Motor neuron (in vitro differentiated cells): ENCODE measurements around the gene PRRT1. TPM values are rescaled to one million over a fixed set of nuclear protein-coding genes. Genes with fewer than 3 reads are reported as not detected.

Experiments
- ATAC-seq, 8 experiments: fragments of 200-7000 bp; cut with Tn5 transposase; replicated peaks in 6 of 8; 2 replicates each; pipeline ENCODE4 v1.8.0; 2021; ENCODE audit warnings: mild to moderate bottlenecking in 8 of 8, moderate library complexity in 8 of 8
- H3K27ac ChIP-seq, 2 donors: fragments of 250-450 bp; sonication (Bioruptor Pico); 2 replicates each; pipeline ENCODE4 v1.9.0; 2021; ENCODE audit warnings: antibody characterized with exemption in 2 of 2, mild to moderate bottlenecking in 2 of 2, moderate library complexity in 1 of 2
- H3K4me1 ChIP-seq, 2 donors: fragments of 250-450 bp; sonication (Bioruptor Pico); replicated peaks in 1 of 2; 2 replicates each; pipeline ENCODE4 v1.6.1; 2021; ENCODE audit warnings: antibody characterized with exemption in 2 of 2, mild to moderate bottlenecking in 2 of 2, moderate library complexity in 1 of 2
- H3K4me3 ChIP-seq, 5 donors: fragments of 250-450 bp; sonication (Bioruptor Pico); 2 replicates each; pipeline ENCODE4 v1.9.0; 2021; ENCODE audit warnings: antibody characterized with exemption in 5 of 5, mild to moderate bottlenecking in 5 of 5, moderate library complexity in 4 of 5
- WGBS, 10 experiments: fragments of 450-650 bp; shearing (Covaris generic); methylation state at CpG; one replicate each; pipeline ENCODE4 v1.0.0; 2022; 5-methylcytosine and 5-hydroxymethylcytosine counted together
- in situ Hi-C, 9 experiments: fragments of 400-800 bp; cut with MboI; loops; one replicate each; pipeline ENCODE4 v1.15.0; 2021; ENCODE audit warnings: low sequenced_read_pairs in 9 of 9, low pct_unique_long_range_greater_than_20kb in 2 of 9; ENCODE audit not compliant: unreplicated experiment in 9 of 9
- total RNA-seq, 8 experiments: library from RNA; unstranded; fragments of 300-600 nt; gene quantifications; 2 replicates each; pipeline versions ENCODE4 v1.2.3 to v1.2.4, GENCODE V29; 2022

PRRT1 gene
- total RNA-seq, 8 experiments from 2014 or later, result 0.50 to 2.9 (median 1.1) TPM

- WGBS, 10 experiments, result 0 to 2% (median 0%) methylated on average over 1 to 20 of the region's 33 CpGs; no CpG with 5 or more reads in 3 of the 10 experiments
- peak; percentile 75 to 87 (median 83) for ATAC-seq
- H3K27ac ChIP-seq, result peak within 1 kb of the TSS; percentile 90 to 94
- H3K4me1 ChIP-seq, result peaks cover 11 to 12% of the 10 kb centered on the region in 2 donors
- in situ Hi-C loops, result loop anchor here in 1 of 9 experiments (25.0 kb wide), 1 partner anchor 641 kb away; the partner anchor contains the start of genes ATP6V1G2, DDX39B, MCCD1 and NFKBIL1
- peak within 1 kb of the TSS; percentile 85 to 99 (median 97) for H3K4me3 ChIP-seq
Observed at GRCh38 chr6:32177788-32178546, 26.2 kb upstream of the PRRT1 start, which contains the start of gene RNF5. Gene RNF5, plus strand, starts transcription at chr6:32178405. Its CDS starts 107 bp downstream, at chr6:32178512.

GRCh38 chr6:32177183-32177787, 25.5 kb upstream of the PRRT1 start:
- Histone ChIP-seq H3K27ac (peak overlapping the region; percentile 90 to 94), H3K4me1 (peaks cover 11 to 12% of the 10 kb centered on the region in 2 donors), H3K4me3 (peak overlapping the region; percentile 85 to 99 (median 97))
- WGBS, 10 experiments, result 0 to 15% (median 0%) methylated on average over 2 to 20 of the region's 20 CpGs; no CpG with 5 or more reads in 2 of the 10 experiments
- peak; percentile 2 to 16 (median 8) for ATAC-seq
- in situ Hi-C loops, result loop anchor here in 1 of 9 experiments (25.0 kb wide), 1 partner anchor 640 kb away; the partner anchor contains the start of genes ATP6V1G2, DDX39B, MCCD1 and NFKBIL1

GRCh38 chr6:32176476-32177182, 24.9 kb upstream of the PRRT1 start:
- ATAC-seq, result no peak
- Histone ChIP-seq H3K4me3 (peak overlapping the region; percentile 85 to 99 (median 97)), H3K4me1 (peaks cover 11 to 12% of the 10 kb centered on the region in 2 donors), H3K27ac (peak overlapping the region; percentile 90 to 94)
- 0 to 30% (median 11%) methylated on average over 1 to 5 of the region's 5 CpGs for WGBS, 10 experiments
- in situ Hi-C loops, result loop anchor here in 1 of 9 experiments (25.0 kb wide), 1 partner anchor 639 kb away; the partner anchor contains the start of genes ATP6V1G2, DDX39B, MCCD1 and NFKBIL1

GRCh38 chr6:32175711-32176475, 24.2 kb upstream of the PRRT1 start, which contains the start of gene AGPAT1:
Gene AGPAT1, minus strand, starts transcription at chr6:32176084. Its CDS starts 4,588 bp downstream, at chr6:32171496.
- in situ Hi-C loops, result loop anchor here in 1 of 9 experiments (25.0 kb wide), 1 partner anchor 639 kb away; the partner anchor contains the start of genes ATP6V1G2, DDX39B, MCCD1 and NFKBIL1
- peak; percentile 35 to 62 (median 54) for ATAC-seq
- Histone ChIP-seq H3K27ac (peak within 1 kb of the TSS; percentile 90 to 94), H3K4me3 (peak within 1 kb of the TSS; percentile 85 to 99 (median 97)), H3K4me1 (peaks cover 11 to 12% of the 10 kb centered on the region in 2 donors)
- WGBS, 10 experiments, result 0 to 20% (median 0%) methylated on average over 1 to 7 of the region's 27 CpGs; no CpG with 5 or more reads in 2 of the 10 experiments

GRCh38 chr6:32175322-32175710, 23.6 kb upstream of the PRRT1 start:
- WGBS, 10 experiments, result no CpG with 5 or more reads among the region's 2 CpGs
- peak overlapping the region; percentile 85 to 99 (median 97) for H3K4me3 ChIP-seq
- peaks cover 11 to 12% of the 10 kb centered on the region in 2 donors for H3K4me1 ChIP-seq
- peak overlapping the region; percentile 77 to 83 for H3K27ac ChIP-seq
- in situ Hi-C loops, result loop anchor here in 1 of 9 experiments (25.0 kb wide), 1 partner anchor 638 kb away; the partner anchor contains the start of genes ATP6V1G2, DDX39B, MCCD1 and NFKBIL1
- ATAC-seq, result no peak

GRCh38 chr6:32174416-32174815, 22.7 kb upstream of the PRRT1 start:
- no peak for ATAC-seq
- H3K27ac ChIP-seq, result no peak overlapping the region
- no peak overlapping the region for H3K4me3 ChIP-seq
- in situ Hi-C loops, result no loop called here
- 67 to 100% (median 100%) methylated on average over 1 of the region's 1 CpG; no CpG with 5 or more reads in 6 of the 10 experiments for WGBS, 10 experiments
- peaks cover 8 to 9% of the 10 kb centered on the region in 2 donors for H3K4me1 ChIP-seq

GRCh38 chr6:32173051-32173727, 21.4 kb upstream of the PRRT1 start:
- 80 to 100% (median 95%) methylated on average over 1 to 2 of the region's 4 CpGs; no CpG with 5 or more reads in 2 of the 10 experiments for WGBS, 10 experiments

GRCh38 chr6:32171234-32171633, 19.5 kb upstream of the PRRT1 start:
- no peak for ATAC-seq
- no peak overlapping the region for H3K27ac ChIP-seq
- in situ Hi-C loops, result no loop called here
- WGBS, 10 experiments, result 87 to 100% (median 98%) methylated on average over 2 to 6 of the region's 6 CpGs; no CpG with 5 or more reads in 7 of the 10 experiments
- no peak overlapping the region for H3K4me3 ChIP-seq
- H3K4me1 ChIP-seq, result peaks cover 4 to 6% of the 10 kb centered on the region in 2 donors

More at GRCh38 chr6:32173051-32173727, 21.4 kb upstream of the PRRT1 start:
- ATAC-seq, result no peak
- no peak overlapping the region for H3K27ac ChIP-seq
- in situ Hi-C loops, result no loop called here
- no peak overlapping the region for H3K4me3 ChIP-seq
- peaks cover 4 to 6% of the 10 kb centered on the region in 2 donors for H3K4me1 ChIP-seq

- 50 to 100% (median 88%) methylated on average over 1 to 4 of the region's 11 CpGs; no CpG with 5 or more reads in 6 of the 10 experiments for WGBS, 10 experiments
- peak in 1 of 8 experiments; percentile 5 for ATAC-seq
- Histone ChIP-seq H3K4me3 (no peak overlapping the region), H3K27ac (no peak overlapping the region), H3K4me1 (peaks cover 4 to 6% of the 10 kb centered on the region in 2 donors)
- in situ Hi-C loops, result no loop called here
Observed at GRCh38 chr6:32170294-32170693, 18.6 kb upstream of the PRRT1 start.

DNA sequence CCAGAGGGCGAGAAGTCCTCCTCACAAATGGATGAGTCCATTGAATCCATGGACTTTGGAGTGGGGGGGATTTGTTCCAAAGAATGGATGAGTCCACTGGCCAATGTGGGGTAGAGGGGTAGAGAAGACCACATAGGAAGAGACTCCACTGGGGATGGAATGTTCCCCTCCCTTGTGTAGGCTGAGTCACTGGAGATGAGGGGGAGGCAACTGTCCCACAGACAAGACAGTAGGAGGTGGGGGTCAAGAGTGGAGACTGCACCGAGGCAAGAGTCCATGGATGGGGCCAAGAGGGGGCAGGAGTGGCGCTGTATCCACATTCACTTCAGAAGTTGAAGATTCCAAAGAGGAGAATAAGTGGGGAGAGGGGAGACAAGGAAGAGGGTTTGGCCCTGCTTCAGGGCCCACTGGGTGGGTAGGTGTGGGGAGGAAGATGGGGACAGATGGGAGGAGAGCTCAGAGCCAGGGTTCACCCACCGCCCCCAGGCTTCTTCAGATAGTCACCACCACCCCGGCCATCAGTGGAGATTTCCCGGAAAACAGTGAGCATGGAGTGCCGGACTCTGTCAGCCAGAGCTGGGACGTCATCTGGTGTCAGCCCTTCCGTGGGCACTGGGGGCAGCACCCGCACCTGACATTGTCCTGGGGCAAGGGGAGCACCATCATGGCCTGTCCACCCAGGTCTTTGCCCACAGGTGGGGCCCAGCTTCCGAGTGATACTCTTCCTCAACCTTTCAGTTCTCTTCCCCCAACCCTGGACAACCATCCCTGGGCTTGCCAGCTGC, 17.3 kb upstream of the PRRT1 start:
- 80 to 89% (median 85%) methylated on average over 1 to 4 of the region's 11 CpGs; no CpG with 5 or more reads in 7 of the 10 experiments for WGBS, 10 experiments
- in situ Hi-C loops, result no loop called here
- H3K4me1 ChIP-seq, result no peaks in the 10 kb centered on the region
- ATAC-seq, result peak in 7 of 8 experiments; percentile 14 to 35 (median 29)
- no peak overlapping the region for H3K27ac ChIP-seq
- no peak overlapping the region for H3K4me3 ChIP-seq
